HFFc6 (cell line): ENCODE measurements around the gene SOS2. TPM values are rescaled to one million over a fixed set of nuclear protein-coding genes. Genes with fewer than 3 reads are reported as not detected.

Source experiments
- DNase-seq: peaks from one replicate; pipeline ENCODE4 v3.0.0-alpha.2; 2018
- H3K27ac Mint-ChIP-seq: 2 replicates; pipeline ENCODE4 v1.8.0; 2020; ENCODE audit warnings: mild to moderate bottlenecking, mixed read lengths
- H3K27me3 Mint-ChIP-seq: 2 replicates; pipeline ENCODE4 v1.8.0; 2021; ENCODE audit warnings: mild to moderate bottlenecking, moderate library complexity, mixed read lengths; ENCODE audit not compliant: insufficient read depth
- H3K36me3 Mint-ChIP-seq: 2 replicates; pipeline ENCODE4 v1.8.0; 2021; ENCODE audit warnings: low read depth, mixed read lengths
- H3K4me1 Mint-ChIP-seq: 2 replicates; pipeline ENCODE4 v1.8.0; 2020; ENCODE audit warnings: low read depth, mixed read lengths
- H3K4me3 Mint-ChIP-seq: 2 replicates; pipeline ENCODE4 v1.8.0; 2020; ENCODE audit warnings: mild to moderate bottlenecking, moderate library complexity, mixed read lengths
- H3K9me3 Mint-ChIP-seq: 2 replicates; pipeline ENCODE4 v1.8.0; 2020; ENCODE audit warnings: mild to moderate bottlenecking, mixed read lengths
- total RNA-seq, 6 experiments: library from RNA; stranded (reverse); fragmentation: NEBNext Ultra II Directional; extraction: Animal tissue kit (Norgen Biotek cat#: 25700); gene quantifications; 2 replicates in 1 of 6; 3 replicates in 5 of 6; pipeline ENCODE4 v1.2.3, GENCODE V29; 2021
- TF ChIP-seq, protein P1 (sequence below): fragments of 200-600 bp; sonication (generic); IDR thresholded peaks from 2 replicates; pipeline ENCODE4 v1.5.0; 2021; ENCODE audit warnings: antibody characterized with exemption, mild to moderate bottlenecking

SOS2 gene
- total RNA-seq, 6 experiments from 2014 or later = 11.8 to 14.5 (median 13.3) TPM

DNA sequence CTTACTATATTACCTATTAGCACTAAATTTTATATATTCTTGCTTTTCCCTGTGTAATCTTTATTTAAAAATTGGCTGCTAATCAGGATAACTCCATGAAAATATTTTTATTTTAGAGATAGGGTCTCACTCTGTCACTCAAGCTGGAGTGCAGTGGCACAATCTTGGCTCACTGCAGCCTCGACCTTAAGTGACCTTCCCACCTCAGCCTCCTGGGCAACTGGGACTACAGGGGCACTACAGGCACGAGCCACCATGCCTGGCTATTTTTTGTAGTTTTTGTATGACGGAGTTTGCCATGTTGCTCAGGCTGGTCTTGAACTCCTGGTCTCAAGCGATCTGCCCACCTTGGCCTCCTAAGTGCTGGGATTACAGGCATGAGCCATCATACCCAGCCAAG, 82.6 kb downstream of the SOS2 start:
- peaks cover 12% of the 10 kb centered on the region for H3K36me3 Mint-ChIP-seq
- no peak overlapping the region for H3K4me3 Mint-ChIP-seq
- TF ChIP-seq, protein P1, sequence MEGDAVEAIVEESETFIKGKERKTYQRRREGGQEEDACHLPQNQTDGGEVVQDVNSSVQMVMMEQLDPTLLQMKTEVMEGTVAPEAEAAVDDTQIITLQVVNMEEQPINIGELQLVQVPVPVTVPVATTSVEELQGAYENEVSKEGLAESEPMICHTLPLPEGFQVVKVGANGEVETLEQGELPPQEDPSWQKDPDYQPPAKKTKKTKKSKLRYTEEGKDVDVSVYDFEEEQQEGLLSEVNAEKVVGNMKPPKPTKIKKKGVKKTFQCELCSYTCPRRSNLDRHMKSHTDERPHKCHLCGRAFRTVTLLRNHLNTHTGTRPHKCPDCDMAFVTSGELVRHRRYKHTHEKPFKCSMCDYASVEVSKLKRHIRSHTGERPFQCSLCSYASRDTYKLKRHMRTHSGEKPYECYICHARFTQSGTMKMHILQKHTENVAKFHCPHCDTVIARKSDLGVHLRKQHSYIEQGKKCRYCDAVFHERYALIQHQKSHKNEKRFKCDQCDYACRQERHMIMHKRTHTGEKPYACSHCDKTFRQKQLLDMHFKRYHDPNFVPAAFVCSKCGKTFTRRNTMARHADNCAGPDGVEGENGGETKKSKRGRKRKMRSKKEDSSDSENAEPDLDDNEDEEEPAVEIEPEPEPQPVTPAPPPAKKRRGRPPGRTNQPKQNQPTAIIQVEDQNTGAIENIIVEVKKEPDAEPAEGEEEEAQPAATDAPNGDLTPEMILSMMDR = no peak
- no peak for DNase-seq
- H3K27ac Mint-ChIP-seq = no peak overlapping the region
- H3K9me3 Mint-ChIP-seq = no peaks in the 10 kb centered on the region
- no peaks in the 10 kb centered on the region for H3K27me3 Mint-ChIP-seq
- no peaks in the 10 kb centered on the region for H3K4me1 Mint-ChIP-seq

DNA sequence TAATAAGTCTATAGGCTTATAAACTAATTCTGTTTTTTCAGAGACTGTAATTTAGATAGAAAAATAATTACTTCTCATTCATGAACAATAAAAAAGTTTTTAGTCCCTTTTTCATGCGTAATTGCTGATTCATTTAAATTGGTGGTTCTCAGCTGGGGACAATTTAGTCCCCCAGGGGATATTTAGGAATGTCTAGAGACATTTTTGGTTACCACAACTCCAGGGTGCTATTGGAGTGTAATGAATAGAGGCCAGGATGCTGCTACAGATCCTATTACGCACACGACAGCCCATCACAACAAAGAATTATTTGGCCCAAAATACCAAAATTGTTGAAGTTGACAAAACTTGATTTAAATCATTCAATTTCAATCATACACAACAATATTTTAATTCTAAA, 92.2 kb downstream of the SOS2 start:
- TF ChIP-seq, protein P1 = no peak
- H3K27ac Mint-ChIP-seq = no peak overlapping the region
- H3K4me1 Mint-ChIP-seq = no peaks in the 10 kb centered on the region
- H3K36me3 Mint-ChIP-seq = no peaks in the 10 kb centered on the region
- DNase-seq = no peak
- no peak overlapping the region for H3K4me3 Mint-ChIP-seq
- no peaks in the 10 kb centered on the region for H3K27me3 Mint-ChIP-seq
- no peaks in the 10 kb centered on the region for H3K9me3 Mint-ChIP-seq

DNA sequence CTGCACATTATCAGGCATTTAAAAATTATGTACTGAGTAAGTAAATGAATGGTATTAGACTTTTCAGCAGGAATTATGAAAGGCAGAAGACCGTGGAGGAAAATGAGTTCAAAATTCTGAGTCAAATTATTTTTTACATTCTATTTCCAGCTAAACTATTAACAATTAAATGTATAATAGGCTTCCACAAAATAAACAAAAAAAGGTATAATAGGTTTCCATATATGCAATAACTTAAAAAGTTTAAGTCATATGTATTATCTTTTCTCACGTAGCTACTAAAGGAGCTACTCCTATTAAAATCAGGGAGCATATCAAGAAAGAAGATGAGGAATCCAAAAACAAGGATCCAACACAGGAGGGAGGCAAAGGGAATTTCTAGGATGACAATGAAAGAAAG, 103.6 kb downstream of the SOS2 start:
- Mint-ChIP-seq H3K4me3 (no peak overlapping the region), H3K27ac (peak overlapping the region; percentile 14; the same call in 1 of the 2 replicates), H3K27me3 (no peaks in the 10 kb centered on the region), H3K36me3 (peaks cover 15% of the 10 kb centered on the region), H3K9me3 (no peaks in the 10 kb centered on the region), H3K4me1 (no peaks in the 10 kb centered on the region)
- DNase-seq = no peak
- TF ChIP-seq, protein P1 = no peak

- Mint-ChIP-seq H3K9me3 (no peaks in the 10 kb centered on the region), H3K4me1 (no peaks in the 10 kb centered on the region), H3K4me3 (no peak overlapping the region), H3K36me3 (peaks cover 11% of the 10 kb centered on the region; the same call in 1 of the 2 replicates), H3K27me3 (no peaks in the 10 kb centered on the region), H3K27ac (no peak overlapping the region)
- no peak for DNase-seq
- TF ChIP-seq, protein P1 = no peak
Observed at GRCh38 chr14:50123062-50123461, 108.3 kb downstream of the SOS2 start.

DNA sequence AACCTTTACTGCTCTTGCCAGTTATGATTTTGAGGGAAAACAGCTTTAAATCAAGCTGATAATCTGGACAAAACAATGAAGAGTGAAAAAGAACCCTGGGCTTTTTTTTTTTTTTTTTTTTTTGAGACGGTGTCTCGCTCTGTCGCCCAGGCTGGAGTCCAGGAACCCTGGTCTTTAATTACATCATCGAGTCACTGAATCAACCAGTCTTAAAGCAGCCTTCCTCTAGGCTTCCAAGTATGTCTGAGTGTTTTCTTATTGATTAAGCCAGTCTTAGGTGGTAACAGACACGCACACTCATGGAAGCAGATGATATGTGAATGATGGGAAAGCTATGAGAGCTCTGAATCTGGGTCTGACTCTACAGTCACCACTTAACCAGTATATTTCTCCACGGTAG, 109.1 kb downstream of the SOS2 start:
- no peaks in the 10 kb centered on the region for H3K27me3 Mint-ChIP-seq
- TF ChIP-seq, protein P1 = no peak
- no peaks in the 10 kb centered on the region for H3K9me3 Mint-ChIP-seq

DNA sequence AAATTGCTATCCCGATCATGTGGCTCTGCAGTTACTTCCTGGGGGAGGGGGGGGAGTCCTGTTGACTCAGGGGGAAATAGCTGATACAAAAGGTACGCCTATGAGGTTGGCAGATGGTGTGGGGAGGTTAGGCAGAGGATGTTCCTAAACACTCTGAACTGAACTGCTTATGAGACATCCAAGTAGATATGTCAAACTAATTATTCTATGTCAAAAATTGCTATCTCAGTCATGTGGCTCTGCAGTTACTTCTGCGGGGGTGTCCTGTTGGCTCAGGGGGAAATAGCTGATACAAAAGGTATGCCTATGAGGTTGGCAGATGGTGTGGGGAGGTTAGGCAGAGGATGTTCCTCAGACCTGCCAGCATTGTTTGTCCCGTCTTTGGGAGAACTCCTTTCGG, 109.9 kb downstream of the SOS2 start:
- Mint-ChIP-seq H3K27me3 (peaks cover 4% of the 10 kb centered on the region; the same call in 1 of the 2 replicates), H3K9me3 (no peaks in the 10 kb centered on the region), H3K27ac (no peak overlapping the region), H3K4me3 (no peak overlapping the region), H3K36me3 (peaks cover 11% of the 10 kb centered on the region; the same call in 1 of the 2 replicates), H3K4me1 (peaks cover 6% of the 10 kb centered on the region)
- TF ChIP-seq, protein P1 = no peak
- no peak for DNase-seq

More for the DNA sequence above, 109.1 kb downstream of the SOS2 start:
- no peak for DNase-seq
- H3K27ac Mint-ChIP-seq = no peak overlapping the region
- peaks cover 11% of the 10 kb centered on the region; the same call in 1 of the 2 replicates for H3K36me3 Mint-ChIP-seq
- no peak overlapping the region for H3K4me3 Mint-ChIP-seq
- H3K4me1 Mint-ChIP-seq = no peaks in the 10 kb centered on the region
